Hepatic stellate cell (primary cell): Measurements from ENCODE around the gene SSBP2.

Source experiments
- DNase-seq: peaks from one replicate; pipeline ENCODE4 v3.0.0; 2011; ENCODE audit warnings: low spot score

SSBP2 gene

GRCh38 chr5:81388169-81388568 is 362.7 kb downstream of the SSBP2 start:
- no peak for DNase-seq

GRCh38 chr5:81383867-81384266 is 367.0 kb downstream of the SSBP2 start:
- DNase-seq: no peak

GRCh38 chr5:81371354-81371876 is 379.5 kb downstream of the SSBP2 start:
- DNase-seq: no peak

GRCh38 chr5:81370912-81371311 is 380.0 kb downstream of the SSBP2 start:
- DNase-seq: no peak

- no peak for DNase-seq
Observed at GRCh38 chr5:81365541-81365940, 385.4 kb downstream of the SSBP2 start.

GRCh38 chr5:81363093-81363871 is 387.6 kb downstream of the SSBP2 start:
- DNase-seq: no peak
